Measurements from ENCODE around the gene LDHD.

Gene LDHD

DNA sequence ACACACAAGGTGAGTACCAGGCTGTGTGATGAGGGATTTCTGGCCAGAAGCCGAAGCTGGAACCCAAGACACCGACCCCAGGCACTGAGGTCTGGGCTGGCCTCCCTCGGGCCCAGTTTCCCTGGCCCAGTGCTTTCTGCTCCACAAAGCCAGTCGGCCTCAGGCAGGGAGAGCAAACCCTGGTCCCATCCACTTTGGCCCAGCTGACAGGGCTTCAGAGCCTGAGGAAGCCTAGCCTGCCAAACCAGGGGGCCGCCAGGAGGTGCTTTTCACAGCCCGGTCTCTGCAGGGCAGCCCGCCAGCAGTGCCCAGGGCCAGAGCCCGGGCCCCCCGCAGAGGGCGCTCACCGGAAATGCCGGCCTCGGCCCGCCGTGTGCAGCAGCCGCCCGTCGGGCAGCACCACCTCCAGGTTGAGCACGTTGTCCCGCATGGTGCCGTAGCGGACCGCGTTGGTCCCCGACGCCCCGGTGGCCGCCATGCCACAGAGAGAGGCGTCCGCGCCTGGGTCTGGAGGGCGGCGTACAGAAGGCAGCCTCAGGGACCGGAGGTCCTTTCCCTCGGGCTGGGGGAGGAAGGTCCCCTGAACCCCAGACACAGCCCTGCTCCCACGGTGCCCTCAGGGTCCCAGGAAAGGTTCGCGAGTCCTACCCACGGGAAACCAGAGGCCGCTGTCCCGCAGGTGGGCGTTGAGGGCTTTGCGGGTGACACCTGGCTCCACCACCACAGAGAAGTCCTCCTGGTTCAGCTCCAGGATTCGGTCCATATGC is 2.2 kb downstream of the LDHD start:
- no peak for DNase-seq

DNA sequence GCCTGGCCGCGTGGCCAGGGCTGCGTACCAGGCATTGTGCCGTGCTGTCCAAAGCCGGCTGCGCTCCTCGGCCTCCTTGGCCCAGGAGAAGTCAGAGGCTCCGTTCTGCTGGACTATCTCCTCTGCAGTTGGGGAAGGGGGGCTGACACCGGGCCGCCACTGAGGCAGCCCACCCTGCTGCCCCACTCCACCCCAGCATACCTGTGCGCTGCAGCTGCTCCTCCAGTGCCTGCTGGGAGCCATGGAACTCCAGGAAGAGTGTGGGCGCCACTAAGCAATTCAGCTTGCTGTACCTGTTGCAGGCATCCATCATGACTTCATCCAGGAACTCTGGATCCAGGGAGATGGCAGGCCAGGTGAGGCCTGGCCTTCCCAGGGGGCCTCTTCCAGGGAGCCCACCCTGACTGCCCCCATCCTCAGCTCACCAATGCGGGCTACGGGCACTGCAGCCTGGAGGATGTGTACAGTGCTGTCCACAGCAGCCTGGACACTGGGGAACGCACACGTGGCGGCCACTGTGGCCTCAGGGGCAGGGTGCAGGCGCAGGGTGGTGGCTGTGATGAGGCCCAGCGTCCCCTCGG is 2.9 kb downstream of the LDHD start:
- no peak for DNase-seq

DNA sequence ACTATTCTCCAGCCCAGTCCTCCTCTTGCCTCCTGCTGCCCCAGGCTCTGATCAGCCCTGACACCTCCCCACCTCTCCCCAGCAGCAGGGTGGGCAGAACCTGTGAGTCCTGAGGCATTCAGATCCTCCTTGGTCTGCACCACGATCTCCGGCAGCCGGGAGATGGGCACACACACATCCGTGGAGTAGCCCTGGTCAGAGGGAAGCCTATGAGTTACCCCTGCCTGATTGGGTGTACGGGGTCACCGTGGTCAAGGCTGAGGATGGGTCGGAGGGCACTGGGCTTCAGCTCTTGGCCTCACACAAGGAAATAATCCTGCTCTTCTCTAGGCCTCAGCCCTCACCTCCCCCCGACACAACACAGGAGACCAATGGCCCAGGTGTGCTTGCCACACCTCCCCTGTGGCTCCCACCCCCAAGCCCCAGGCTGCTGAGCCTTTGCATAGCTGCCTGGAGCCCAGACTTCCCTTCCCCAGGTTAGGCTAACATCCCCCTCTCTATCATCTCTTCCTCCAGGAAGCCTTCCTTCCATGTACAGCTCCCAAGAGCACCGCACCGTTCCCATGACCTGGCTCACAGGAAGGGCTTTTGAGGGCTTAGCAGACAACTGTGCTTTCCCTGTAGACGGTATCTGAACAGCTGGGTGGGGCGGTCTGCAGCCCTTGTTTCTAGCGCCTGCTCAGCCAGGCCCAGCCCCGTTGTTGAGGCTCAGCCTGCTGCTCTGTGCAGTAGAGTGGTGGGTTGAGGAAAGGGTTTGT is 3.7 kb downstream of the LDHD start:
- no peak for DNase-seq

DNA sequence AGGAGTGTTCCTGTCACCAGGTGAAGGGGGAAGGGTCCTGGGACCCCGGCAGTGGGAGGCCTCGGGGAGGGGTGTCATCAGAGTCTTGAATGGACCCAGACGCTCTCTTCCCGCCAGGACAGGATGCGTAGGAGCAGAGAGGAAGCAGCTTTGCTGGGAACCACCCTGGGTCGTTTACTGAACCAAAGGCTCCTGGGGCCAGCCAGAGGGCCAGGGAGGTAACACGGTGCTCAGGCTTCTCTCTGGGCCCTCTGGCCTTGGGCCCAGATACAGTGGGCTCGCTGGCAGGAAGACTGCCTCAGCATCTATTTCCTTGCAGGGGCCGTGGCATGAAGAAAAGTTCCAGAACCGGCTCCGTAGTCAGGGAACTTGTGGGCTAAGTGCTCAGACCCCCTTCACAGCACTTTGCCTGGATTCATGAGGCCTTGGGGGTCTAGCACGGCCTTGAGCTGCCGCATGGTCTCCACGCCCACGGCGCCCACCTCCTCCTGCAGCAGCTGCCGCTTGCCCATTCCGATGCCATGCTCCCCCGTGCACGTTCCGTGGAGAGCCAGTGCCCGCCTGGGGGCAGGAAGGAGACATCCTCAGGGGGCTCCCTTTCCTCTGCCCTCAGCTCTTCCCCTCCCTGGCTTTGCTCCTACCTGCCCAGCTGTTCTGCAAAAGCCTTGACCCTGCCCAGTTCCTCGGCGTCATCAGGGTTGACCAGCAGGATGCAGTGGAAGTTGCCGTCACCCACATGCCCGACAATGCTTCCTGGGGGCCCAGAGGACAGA is 4.4 kb downstream of the LDHD start:
- DNase-seq: no peak

DNA sequence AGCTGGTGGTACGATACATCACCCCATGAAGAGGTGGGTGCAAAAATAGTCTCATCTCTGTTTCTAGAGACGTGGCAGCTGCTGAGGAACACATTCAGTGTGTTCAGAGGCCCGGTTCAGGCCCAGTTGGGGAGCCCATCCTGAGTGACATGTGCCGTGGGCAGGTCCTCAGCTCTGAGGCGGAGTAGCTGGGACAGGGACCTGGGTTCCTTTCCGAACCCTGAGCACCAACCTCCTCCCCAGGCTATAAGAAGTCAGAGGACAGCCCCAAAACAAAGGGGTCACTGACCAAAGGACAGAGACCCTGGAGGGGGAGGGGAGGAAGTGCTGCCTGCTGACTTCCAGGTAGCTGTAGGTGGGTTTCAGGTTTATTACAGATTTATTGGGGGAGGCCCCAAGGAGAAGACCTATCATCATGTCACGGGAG is 5.1 kb downstream of the LDHD start:
- no peak for DNase-seq

DNA sequence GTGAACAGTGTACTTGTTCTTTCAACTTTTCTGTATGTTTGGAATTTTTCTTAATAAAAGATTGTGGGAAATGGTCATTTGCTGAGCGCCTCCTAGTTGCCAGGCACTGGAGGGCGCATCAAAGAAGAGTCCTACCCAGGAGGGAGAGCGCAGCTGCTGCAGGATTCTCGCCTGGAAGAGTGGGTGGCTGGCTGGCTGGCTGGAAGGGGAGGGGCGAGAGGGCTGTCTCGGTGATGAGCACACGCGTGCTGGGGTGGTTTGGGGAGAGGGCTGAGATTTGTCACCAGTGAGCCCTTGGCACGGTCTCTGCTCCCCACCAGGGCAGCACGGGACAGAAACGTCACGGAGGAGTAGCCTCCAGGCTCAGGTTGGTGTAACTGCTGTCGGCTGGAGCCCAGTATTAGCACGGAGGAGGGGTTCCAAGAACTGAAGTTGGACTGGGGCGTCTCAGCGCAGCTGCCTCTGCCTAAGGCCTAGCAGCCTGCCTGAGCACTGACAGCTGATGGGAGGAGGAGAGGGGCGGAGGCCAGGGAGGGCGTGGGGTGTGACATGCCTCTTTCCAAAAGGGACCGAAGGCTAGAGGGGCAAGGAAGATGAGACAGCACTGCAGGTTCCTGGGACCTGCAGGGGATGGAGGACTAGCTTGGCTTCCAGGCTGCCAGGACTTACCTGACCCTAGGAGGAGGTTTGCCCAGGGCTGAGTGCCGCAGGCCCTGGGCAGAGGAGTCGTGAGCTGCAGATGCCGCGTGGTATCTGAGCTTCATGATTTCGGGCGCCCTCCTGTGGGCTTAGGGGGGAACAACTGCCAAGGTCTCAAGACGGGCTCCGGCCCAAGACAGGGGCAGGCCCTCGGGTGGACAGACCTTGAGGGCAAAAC is 5.7 kb downstream of the LDHD start:
- DNase-seq: peak; percentile 45

DNA sequence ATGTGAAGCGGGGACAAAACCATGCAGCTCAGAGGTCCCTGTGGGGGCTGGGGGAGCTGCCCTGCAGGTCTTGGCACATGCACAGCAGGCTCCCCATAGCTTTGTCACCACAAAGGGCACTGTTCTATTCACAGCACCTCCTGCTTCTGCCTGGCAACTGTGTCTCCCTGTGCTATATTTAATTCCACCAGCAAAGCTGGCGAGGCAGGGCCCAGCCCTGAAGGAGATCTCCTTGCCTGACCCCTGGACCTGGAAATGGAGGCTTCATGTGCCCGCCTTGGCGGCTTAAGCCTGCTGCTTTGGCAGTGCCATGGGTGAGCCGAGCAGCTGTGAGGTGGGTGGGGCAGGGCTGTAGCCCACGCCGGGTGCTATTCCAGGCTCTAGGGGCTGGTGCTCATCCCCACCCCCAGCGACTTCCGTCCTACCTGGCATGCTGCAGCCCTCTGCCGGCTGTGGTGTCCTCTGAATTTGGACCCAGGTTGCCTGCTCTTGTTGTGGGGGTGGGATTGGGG is 6.8 kb downstream of the LDHD start:
- DNase-seq: no peak

DNA sequence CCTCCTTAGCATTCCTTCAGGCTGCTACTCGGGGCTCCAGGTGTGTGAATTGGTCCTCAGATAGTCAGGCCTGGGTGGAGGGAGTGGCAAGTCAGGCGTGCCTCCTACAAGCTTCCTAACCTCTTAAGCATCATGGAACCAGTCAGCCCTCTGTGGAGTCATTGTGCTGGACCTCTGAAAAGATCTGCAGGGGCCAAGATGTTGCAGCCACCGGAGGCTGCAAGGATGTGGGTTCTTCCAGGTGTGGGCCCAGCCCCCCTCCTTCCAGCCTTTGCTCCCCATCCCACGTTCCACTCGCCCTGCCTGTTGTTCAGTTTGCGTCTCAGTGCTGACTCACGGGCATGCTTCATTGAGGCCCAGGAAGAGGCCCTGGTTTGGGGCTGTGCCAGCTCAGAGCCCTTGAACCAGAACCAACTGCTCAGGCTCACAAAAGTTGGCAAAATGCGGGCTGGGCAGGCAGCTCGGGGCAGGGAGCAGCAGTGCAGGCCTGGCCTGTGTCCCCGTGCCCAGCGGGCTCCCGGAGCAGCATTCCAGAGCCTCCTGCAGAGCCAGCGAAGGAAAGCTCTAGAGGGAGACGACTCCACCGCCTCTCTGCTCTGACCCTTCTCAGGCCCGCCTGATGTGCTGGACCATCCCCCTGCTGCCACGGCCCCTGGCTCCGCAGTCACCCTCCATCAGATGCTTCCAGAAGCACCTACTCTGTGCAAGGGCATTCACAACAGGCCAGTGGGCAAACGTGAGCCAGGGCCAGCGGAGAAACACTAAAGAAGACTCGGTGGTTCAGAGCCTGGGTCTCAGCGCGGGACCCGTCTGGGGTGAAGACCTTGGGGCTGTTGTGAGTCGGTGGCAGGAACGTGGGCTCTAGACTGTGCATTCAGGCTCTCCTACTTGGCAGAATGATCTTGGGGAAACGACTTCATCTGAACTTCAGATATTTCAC is 7.5 kb downstream of the LDHD start:
- DNase-seq: peak; percentile 93

DNA sequence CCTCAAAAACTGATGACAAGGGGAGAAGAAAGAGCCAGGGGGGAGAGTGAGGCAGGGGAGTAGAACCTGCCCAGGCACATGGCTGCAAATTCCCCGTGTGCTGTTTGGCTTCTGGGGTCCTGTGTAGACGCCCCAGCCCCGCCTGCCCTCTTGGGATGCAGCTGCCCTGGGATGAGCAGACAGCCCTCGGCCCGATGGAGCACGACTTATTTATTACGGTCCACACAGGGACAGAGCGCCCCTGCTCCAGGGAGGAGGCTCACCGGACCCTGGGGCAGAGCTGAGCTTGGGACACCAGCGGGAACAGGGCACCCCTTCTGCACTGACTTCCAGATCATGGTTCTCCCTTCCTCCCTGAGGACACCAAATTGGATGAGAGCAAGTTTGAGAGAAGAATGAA is 9.1 kb downstream of the LDHD start:
- no peak for DNase-seq

DNA sequence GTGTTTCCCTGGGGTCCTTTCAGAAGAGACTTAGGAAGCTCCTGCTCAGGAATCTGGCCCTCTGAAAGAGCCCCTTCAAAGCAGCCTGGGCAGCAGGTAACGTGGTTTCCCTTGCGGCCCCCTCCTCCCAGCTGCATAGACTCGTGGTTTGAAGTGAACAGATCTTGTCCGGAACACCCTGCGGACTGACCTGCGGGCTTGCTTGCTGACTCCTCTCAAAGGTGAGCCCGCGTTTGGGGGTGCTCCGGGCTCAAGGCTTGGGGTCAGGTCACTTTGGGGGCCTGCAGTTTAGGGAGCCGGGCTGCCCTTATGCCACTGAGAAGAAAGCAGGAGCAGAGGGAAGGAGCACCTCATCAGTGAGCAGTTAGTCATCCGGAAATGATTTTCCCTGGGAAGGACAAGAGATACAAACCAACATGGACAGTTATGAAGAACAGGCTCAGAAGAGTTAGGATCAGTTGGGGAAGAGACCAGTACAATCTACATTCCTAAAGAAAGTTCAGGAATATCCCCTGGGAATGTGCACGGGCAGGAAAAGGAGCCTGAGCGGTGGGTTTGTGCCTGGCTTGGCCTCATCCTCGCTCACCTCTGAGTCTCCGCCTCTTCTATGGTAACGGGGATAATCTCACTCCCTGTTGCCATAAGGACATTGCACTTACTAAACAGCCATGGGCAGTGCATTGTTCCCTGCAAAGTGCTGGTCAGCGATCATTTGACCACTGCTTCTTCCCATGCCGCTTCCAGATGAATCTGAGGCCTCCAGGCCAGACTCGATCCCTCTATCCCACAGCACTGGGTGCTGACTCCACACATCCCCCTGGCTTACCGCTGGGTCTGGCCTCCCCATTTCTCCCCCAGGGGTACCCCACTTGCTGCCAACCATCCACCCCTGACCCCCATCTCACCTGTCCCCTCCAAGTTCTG is 10.0 kb downstream of the LDHD start:
- DNase-seq: no peak

DNA sequence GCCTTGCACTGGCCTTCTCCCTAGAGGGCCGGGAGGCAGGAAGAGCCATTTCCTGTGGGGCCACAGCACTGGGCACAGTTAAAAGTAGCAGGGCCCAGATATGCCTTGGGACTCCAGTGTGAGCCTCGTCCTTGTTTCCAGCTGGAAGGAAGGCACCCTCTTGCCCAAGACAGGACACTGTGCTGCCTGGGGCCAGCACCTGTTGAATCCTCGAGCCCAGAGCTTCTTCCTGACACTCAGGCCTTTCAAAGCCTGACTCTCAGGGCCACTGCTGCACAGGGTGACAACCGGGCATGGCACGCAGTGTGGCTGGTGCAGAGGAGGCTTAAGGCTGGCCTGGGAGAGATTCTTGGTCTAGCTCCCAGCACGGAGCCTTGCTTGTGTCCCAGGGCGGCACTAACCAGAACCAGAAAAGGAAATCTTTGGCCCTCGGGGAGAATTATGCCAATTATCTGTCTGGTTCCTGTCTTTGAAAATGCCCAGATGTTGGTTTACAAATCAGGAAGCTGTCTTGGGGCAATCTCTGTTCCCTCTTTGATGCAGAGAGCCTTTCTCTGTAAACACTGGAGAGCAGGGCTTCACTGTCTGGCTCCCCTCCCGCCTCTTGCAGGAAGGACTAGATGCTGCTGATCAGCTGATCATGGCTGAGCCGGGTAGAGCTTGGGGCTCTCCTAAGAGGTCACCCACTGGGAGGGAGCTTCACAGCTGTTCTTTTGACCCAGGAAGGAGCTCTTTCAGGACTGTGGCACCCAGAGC is 11.1 kb downstream of the LDHD start:
- no peak for DNase-seq

DNA sequence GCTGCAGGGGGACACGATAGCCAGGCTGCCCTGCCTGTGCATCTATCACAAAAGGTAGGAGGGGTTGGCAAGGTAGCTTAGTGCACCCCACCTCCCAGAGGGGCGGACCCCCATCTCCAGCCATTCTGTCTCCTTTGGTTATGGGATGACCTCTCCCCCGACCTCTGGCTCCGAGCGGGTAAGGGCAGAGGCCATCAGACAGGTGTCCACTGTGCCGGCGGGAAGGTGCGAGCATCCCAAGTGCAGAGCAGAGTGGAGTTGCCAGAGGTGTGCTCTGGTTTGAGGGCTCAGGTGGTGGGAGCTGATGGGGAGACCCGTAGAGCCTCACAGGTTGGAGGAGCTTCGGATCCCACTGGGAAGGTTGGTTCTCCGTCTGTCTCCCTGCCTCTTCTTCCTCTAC is 11.7 kb downstream of the LDHD start:
- DNase-seq: no peak

DNA sequence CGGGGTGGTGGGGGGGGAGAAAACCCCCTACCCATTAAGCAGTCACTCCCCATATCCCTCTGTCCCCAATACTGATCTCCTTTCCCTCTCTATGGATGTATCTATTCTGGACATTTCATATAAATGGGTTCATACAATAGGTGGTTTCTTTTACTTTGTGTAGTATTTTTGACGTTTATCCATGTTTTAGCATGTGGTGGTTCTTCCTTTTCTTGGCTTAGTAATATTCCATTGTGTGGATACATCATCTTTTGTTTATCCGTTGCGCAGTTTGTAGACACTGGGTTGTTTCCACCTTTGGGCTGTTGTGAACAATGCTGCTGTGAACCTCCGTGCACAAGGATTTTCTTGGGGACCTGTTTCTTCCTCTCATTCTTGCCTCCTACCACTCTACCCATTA is 12.6 kb downstream of the LDHD start:
- DNase-seq: no peak

DNA sequence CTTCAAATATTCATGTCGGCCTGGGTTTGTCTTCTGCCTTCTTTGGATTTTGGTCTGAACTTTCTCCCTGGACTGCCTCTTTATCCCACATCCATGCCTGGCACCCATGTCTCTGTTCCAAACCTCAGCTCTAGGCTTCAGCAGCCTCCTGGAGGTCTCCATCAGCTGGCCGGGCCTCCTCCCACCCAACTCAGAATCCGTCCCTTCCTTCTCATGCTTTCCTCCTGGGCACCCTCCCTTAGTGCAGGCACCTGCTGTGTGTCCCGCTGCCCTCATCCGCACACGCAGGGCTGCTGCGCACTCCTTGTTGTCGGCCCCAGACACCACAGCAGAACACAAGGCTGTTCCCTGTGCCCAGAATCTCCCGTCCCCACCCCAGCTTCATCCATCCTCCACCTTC is 14.0 kb downstream of the LDHD start:
- DNase-seq: no peak

DNA sequence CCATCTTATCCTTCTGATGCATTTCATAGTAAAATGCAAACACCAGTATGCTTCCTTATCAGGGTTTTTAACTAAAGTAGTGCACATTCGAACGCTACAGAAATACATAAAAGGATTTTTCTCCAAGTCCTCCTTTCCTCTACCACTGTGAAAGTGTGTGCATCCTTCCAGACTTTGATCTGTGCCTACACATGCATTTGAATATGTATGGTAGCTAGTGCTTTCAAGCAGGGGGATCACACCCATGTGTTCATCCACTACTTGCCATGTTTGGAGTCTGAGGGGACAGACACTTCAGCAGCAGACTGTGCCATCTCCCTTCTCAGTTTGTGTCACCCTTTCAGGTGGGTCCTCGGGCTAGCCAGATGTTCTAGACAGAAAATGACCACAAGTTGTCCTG is 14.9 kb downstream of the LDHD start:
- no peak for DNase-seq

DNA sequence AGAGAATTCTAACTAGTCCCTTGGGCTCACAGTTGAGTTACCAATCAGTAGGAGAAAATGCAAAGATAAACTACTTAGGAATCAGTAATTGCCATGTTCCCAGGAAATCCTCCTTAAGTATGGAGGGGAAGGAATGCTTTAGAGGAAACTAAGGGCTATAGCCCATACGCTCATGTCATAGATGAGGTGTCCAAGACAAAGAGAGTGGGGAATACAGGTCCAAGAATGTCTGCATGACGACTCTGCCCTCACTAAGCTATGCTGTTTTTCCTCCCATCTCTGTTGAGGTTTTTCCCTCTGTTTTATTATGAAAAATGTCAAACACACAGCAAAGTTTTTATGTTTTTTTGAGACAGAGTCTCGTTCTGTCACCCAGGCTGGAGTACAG is 16.0 kb downstream of the LDHD start:
- DNase-seq: no peak

DNA sequence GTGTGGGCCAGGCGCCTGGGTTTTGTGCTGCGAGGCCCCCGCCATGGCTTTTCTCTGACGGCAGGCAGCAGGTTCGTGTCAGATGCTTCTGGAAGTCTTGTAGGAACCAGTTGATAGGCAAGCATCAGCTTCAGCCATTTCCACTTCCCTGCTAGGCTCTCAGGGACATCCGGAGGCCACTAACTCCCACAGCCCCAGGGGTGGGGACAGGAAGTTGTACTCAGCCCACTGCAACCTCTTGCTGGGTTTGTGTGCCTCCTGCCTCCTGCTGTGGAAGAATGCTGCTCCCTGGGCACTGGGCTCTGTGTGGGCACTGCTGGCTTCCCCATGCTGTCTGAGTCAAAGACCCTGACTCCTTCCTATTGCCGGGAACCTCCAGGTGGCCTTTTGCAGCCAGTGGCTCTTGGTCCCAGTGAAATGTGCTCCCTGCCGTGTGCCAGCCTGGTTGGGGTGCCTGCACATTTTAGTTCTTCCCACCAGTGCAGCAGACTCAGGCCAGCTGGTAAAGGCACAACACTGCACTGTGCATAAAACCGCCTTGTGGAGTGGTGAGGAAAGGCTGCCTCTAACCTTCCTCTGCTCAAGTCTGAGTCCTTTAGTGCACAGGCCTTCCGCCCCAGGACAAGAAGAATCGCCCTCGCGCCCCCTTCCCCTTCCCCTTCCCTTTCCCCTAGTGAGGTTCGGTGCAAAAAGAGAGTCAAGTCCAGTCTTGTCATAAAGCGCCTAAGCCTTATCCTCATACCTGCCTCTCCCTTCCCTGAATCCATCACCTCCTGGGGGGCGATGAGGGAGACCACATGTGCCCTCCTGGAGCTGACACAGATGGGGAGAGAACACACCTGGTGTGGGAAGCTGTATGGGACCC is 16.6 kb downstream of the LDHD start:
- DNase-seq: no peak

DNA sequence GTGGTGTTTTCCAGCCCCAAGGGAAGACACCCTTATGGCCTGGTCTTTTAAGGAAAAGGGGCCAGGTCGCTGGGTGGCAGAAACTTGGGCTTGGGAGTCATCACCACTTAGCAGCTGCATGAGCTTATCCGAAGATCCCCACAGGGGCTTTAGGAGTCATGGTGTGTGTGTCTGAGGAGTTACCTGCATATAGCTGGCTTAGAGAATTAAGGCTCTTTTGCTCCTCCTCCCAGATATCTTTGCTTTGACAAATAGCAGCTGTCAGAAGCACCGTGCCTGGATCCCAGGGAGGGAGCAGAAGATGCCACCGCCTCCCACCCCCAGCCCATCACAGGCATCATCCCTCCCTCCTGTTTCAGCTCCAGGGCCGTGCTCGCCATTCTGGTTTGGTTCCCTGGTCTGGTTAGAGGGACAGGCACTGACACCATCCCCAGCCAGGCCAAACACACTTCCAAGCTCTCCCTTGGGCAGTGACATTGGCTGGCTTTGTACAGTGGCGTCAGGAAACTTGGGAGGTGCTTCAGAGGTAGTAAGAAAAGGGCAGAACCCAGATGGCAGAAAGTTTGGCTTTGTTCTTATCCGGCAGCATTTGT is 17.4 kb downstream of the LDHD start:
- DNase-seq: no peak
